ENCODE data around the gene GXYLT1.

GRCh38 chr12:42161529-42161928 lies 16.9 kb upstream of the GXYLT1 start:
- TF ChIP-seq CTCF (conservative IDR thresholded peaks at IDR 0.05) (no peak), ZFX (IDR thresholded peaks at IDR 0.05) (no peak)

Measured in C4-2B (cell line).